Thoracic aorta (tissue), 2 donors: ENCODE results near the gene NME8. TPM values are rescaled to one million over a fixed set of nuclear protein-coding genes. Genes with fewer than 3 reads are reported as not detected.

Source experiments
- ATAC-seq: fragments of 150-250 bp; one replicate; pipeline ENCODE4 v1.8.0; 2017; ENCODE audit warnings: low read depth; ENCODE audit not compliant: insufficient number of reproducible peaks, low FRiP score
- DNase-seq: peaks from one replicate; pipeline ENCODE4 v3.0.0-alpha.2; 2020; ENCODE audit warnings: low spot score
- H3K27ac ChIP-seq, 2 donors: fragments of 200-600 bp; sonication (generic); 1 replicate in 1 of 2; 2 replicates in 1 of 2; pipeline ENCODE4 v1.5.1; 2016; ENCODE audit warnings: mild to moderate bottlenecking in 2 of 2, moderate library complexity in 2 of 2
- H3K27me3 ChIP-seq: fragments of 200-600 bp; sonication (generic); replicated peaks from 2 replicates; pipeline ENCODE4 v1.6.0; 2016; ENCODE audit warnings: mild to moderate bottlenecking; ENCODE audit not compliant: insufficient read depth
- H3K36me3 ChIP-seq: fragments of 200-600 bp; sonication (generic); one replicate; pipeline ENCODE4 v1.5.1; 2016
- H3K4me1 ChIP-seq, 2 donors: fragments of 200-600 bp; sonication (generic); 1 replicate in 1 of 2; 2 replicates in 1 of 2; pipeline versions ENCODE4 v1.5.1 to v1.6.0; 2016; ENCODE audit warnings: low read depth in 2 of 2, mild to moderate bottlenecking in 1 of 2; ENCODE audit not compliant: control insufficient read depth in 1 of 2
- H3K4me3 ChIP-seq: fragments of 200-600 bp; sonication (generic); 2 replicates; pipeline ENCODE4 v1.5.1; 2016; ENCODE audit warnings: mild to moderate bottlenecking
- H3K9me3 ChIP-seq: fragments of 200-600 bp; sonication (generic); 2 replicates; pipeline ENCODE4 v1.5.1; 2016
- CTCF ChIP-seq: fragments of 200-600 bp; sonication (generic); IDR thresholded peaks from one replicate; pipeline ENCODE4 v1.5.1; 2019; ENCODE audit warnings: antibody characterized with exemption
- total RNA-seq, 2 donors: library from RNA; depleted of rRNA; stranded (reverse); fragments of >200 nt; gene quantifications; one replicate each; pipeline versions ENCODE4 v1.1.0 to v1.2.3, GENCODE V29; 2016

Gene NME8
- total RNA-seq, 2 donors from 2014 or later: not detected

- no peaks in the 10 kb centered on the region for H3K9me3 ChIP-seq
- no peak for TF ChIP-seq CTCF
- DNase-seq: no peak
- no peaks in the 10 kb centered on the region for H3K36me3 ChIP-seq
- H3K4me3 ChIP-seq: no peak overlapping the region
- H3K4me1 ChIP-seq: peaks cover 6 to 24% of the 10 kb centered on the region in 2 donors
- ATAC-seq: no peak
- no peak overlapping the region for H3K27ac ChIP-seq
- H3K27me3 ChIP-seq: no peaks in the 10 kb centered on the region
Observed at GRCh38 chr7:37927773-37928444, 79.5 kb downstream of the NME8 start.

- Histone ChIP-seq H3K27me3 (no peaks in the 10 kb centered on the region), H3K9me3 (no peaks in the 10 kb centered on the region), H3K4me1 (peaks cover 6 to 22% of the 10 kb centered on the region in 2 donors), H3K27ac (no peak overlapping the region), H3K36me3 (no peaks in the 10 kb centered on the region), H3K4me3 (no peak overlapping the region)
- ATAC-seq (no peak), DNase-seq (no peak)
- no peak for TF ChIP-seq CTCF
Observed at GRCh38 chr7:37928878-37929277, 80.5 kb downstream of the NME8 start.

- no peak for ATAC-seq
- H3K27ac ChIP-seq: no peak overlapping the region
- peaks cover 6 to 11% of the 10 kb centered on the region in 2 donors for H3K4me1 ChIP-seq
- H3K9me3 ChIP-seq: no peaks in the 10 kb centered on the region
- no peak overlapping the region for H3K4me3 ChIP-seq
- no peak for DNase-seq
- no peaks in the 10 kb centered on the region for H3K27me3 ChIP-seq
- TF ChIP-seq CTCF: no peak
- H3K36me3 ChIP-seq: no peaks in the 10 kb centered on the region
Observed at GRCh38 chr7:37930226-37930948, 82.0 kb downstream of the NME8 start.

GRCh38 chr7:37932543-37932942 is 84.1 kb downstream of the NME8 start:
- no peak overlapping the region for H3K4me3 ChIP-seq
- no peaks in the 10 kb centered on the region for H3K27me3 ChIP-seq
- no peak for TF ChIP-seq CTCF
- peaks cover 6 to 7% of the 10 kb centered on the region in 2 donors for H3K4me1 ChIP-seq
- ATAC-seq: no peak
- no peak for DNase-seq
- no peaks in the 10 kb centered on the region for H3K9me3 ChIP-seq
- H3K36me3 ChIP-seq: no peaks in the 10 kb centered on the region
- H3K27ac ChIP-seq: no peak overlapping the region

- no peak overlapping the region for H3K27ac ChIP-seq
- no peak for ATAC-seq
Observed at GRCh38 chr7:37933018-37933566, 84.7 kb downstream of the NME8 start.

More at GRCh38 chr7:37933018-37933566, 84.7 kb downstream of the NME8 start:
- no peak for TF ChIP-seq CTCF
- DNase-seq: no peak
- Histone ChIP-seq H3K9me3 (no peaks in the 10 kb centered on the region), H3K36me3 (no peaks in the 10 kb centered on the region), H3K4me3 (no peak overlapping the region), H3K4me1 (peaks cover 2% of the 10 kb centered on the region in 2 donors), H3K27me3 (no peaks in the 10 kb centered on the region)
